ENCODE measurements around the gene RAMP2. TPM values are rescaled to one million over a fixed set of nuclear protein-coding genes. Genes with fewer than 3 reads are reported as not detected.

Gene RAMP2
- total RNA-seq, 4 donors from 2014 or later = 13.7 to 52.2 (median 29.2) TPM

- Histone ChIP-seq H3K27me3 (no peaks in the 10 kb centered on the region), H3K4me3 (no peak overlapping the region), H3K4me1 (no peaks in the 10 kb centered on the region), H3K36me3 (no peaks in the 10 kb centered on the region), H3K27ac (no peak overlapping the region), H3K9me3 (no peaks in the 10 kb centered on the region)
- peak; percentile 37 to 42 for DNase-seq
- no peak for TF ChIP-seq POLR2A (IDR thresholded peaks at IDR 0.05)
- TF ChIP-seq CTCF (IDR thresholded peaks at IDR 0.05) = no peak
- intact Hi-C loops (cut with DNase I; ENCODE audit: low total_unique reads) = no loop called here
Measured at GRCh38 chr17:42809250-42809649, 48.2 kb downstream of the RAMP2 start.

Small RNA genes lying within 50 kb of the gene (small RNA-seq; reads per million reads assigned to genes)
- not detected for gene HMGN2P15

Other genes with a start within 250 kb of the RAMP2 start
- 10 to 100 TPM in 3 of 4 donors, 1 to 10 TPM in 1; 8.7 to 33.5 (median 25.6) TPM for gene NAGLU, start 225.0 kb upstream of the RAMP2 start, total RNA-seq
- 1 to 10 TPM in 1 of 4 donors, under 1 TPM in 1, not detected in 2; 0.35 to 3.1 TPM for gene HSD17B1, start 208.3 kb upstream of the RAMP2 start, total RNA-seq
- 10 to 100 TPM in 3 of 4 donors, 1 to 10 TPM in 1; 2.6 to 42.6 (median 16.1) TPM for gene COASY, start 199.1 kb upstream of the RAMP2 start, total RNA-seq
- 10 to 100 TPM in 3 of 4 donors, 1 to 10 TPM in 1; 6.9 to 50.0 (median 35.1) TPM for gene MLX, start 194.1 kb upstream of the RAMP2 start, total RNA-seq
- gene PSMC3IP, start 183.5 kb upstream of the RAMP2 start, total RNA-seq = 10 to 100 TPM in 1 of 4 donors, 1 to 10 TPM in 3; 2.8 to 16.5 (median 5.0) TPM
- 10 to 100 TPM; 12.6 to 72.7 (median 46.3) TPM for gene RETREG3, start 151.9 kb upstream of the RAMP2 start, total RNA-seq
- gene TUBG1, start 151.5 kb upstream of the RAMP2 start, total RNA-seq = 10 to 100 TPM in 3 of 4 donors, 1 to 10 TPM in 1; 7.9 to 39.4 (median 23.9) TPM
- gene TUBG2, start 101.9 kb upstream of the RAMP2 start, total RNA-seq = 10 to 100 TPM in 3 of 4 donors, 1 to 10 TPM in 1; 9.7 to 60.7 (median 27.6) TPM
- gene PLEKHH3, start 84.2 kb upstream of the RAMP2 start, total RNA-seq = 100 to 1,000 TPM in 1 of 4 donors, 10 to 100 TPM in 1, 1 to 10 TPM in 2; 2.9 to 102 (median 19.2) TPM
- 10 to 100 TPM in 1 of 4 donors, 1 to 10 TPM in 1, under 1 TPM in 2; 0.26 to 17.9 (median 1.6) TPM for gene CCR10, start 79.4 kb upstream of the RAMP2 start, total RNA-seq
- 10 to 100 TPM in 3 of 4 donors, 1 to 10 TPM in 1; 1.5 to 61.5 (median 26.5) TPM for gene CNTNAP1, start 78.7 kb upstream of the RAMP2 start, total RNA-seq
- 10 to 100 TPM; 31.5 to 89.5 (median 44.5) TPM for gene EZH1, start 16.2 kb upstream of the RAMP2 start, total RNA-seq
- gene VPS25, start 12.2 kb downstream of the RAMP2 start, total RNA-seq = 10 to 100 TPM; 36.8 to 70.7 (median 51.7) TPM
- 1 to 10 TPM in 1 of 4 donors, under 1 TPM in 2, not detected in 1; under 0.01 to 1.7 (median 0.34) TPM for gene WNK4, start 19.4 kb downstream of the RAMP2 start, total RNA-seq
- 100 to 1,000 TPM in 1 of 4 donors, 10 to 100 TPM in 3; 40.9 to 100 (median 51.8) TPM for gene COA3, start 37.5 kb downstream of the RAMP2 start, total RNA-seq
- gene CNTD1, start 37.6 kb downstream of the RAMP2 start, total RNA-seq = 1 to 10 TPM in 1 of 4 donors, under 1 TPM in 1, not detected in 2; 0.69 to 1.2 TPM
- gene BECN1, start 63.1 kb downstream of the RAMP2 start, total RNA-seq = 100 to 1,000 TPM in 1 of 4 donors, 10 to 100 TPM in 3; 42.6 to 108 (median 72.6) TPM
- gene PSME3, start 72.2 kb downstream of the RAMP2 start, total RNA-seq = 10 to 100 TPM in 3 of 4 donors, 1 to 10 TPM in 1; 9.7 to 74.3 (median 46.0) TPM
- 1 to 10 TPM in 3 of 4 donors, not detected in 1; 1.3 to 5.3 (median 3.0) TPM for gene AOC2, start 83.4 kb downstream of the RAMP2 start, total RNA-seq
- 10 to 100 TPM; 11.8 to 86.2 (median 15.5) TPM for gene AOC3, start 90.0 kb downstream of the RAMP2 start, total RNA-seq
- gene G6PC1, start 139.6 kb downstream of the RAMP2 start, total RNA-seq = not detected
- 10 to 100 TPM in 3 of 4 donors, 1 to 10 TPM in 1; 5.6 to 69.9 (median 32.6) TPM for gene AARSD1, start 203.2 kb downstream of the RAMP2 start, total RNA-seq
- 1 to 10 TPM in 2 of 4 donors, under 1 TPM in 1, not detected in 1; 0.51 to 3.7 (median 1.2) TPM for gene PTGES3L, start 218.9 kb downstream of the RAMP2 start, total RNA-seq
- 10 to 100 TPM; 10.8 to 18.3 (median 13.1) TPM for gene RUNDC1, start 219.3 kb downstream of the RAMP2 start, total RNA-seq
- gene RPL27, start 237.2 kb downstream of the RAMP2 start, total RNA-seq = 1,000 to 10,000 TPM in 3 of 4 donors, 100 to 1,000 TPM in 1; 635 to 7,543 (median 1,847) TPM
- 10 to 100 TPM in 2 of 4 donors, 1 to 10 TPM in 2; 5.9 to 31.4 (median 10.0) TPM for gene IFI35, start 245.6 kb downstream of the RAMP2 start, total RNA-seq

Data from uterus (tissue), 4 donors.